Chondrocyte (in vitro differentiated cells): ENCODE measurements around the gene CCDC144A. TPM values are rescaled to one million over a fixed set of nuclear protein-coding genes. Genes with fewer than 3 reads are reported as not detected.
A peak's percentile ranks its signal among the peaks of the same experiment; 100 is the strongest.
"Not testable (repeated sequence)": the region's sequence is repeated elsewhere in the genome, so short reads cannot be mapped to it uniquely, and the experiment has no call there.

Experiments
- DNase-seq: peaks from one replicate; pipeline ENCODE4 v3.0.0; 2021; ENCODE audit warnings: mixed read lengths, low spot score
- H3K27ac Mint-ChIP-seq: one replicate; pipeline ENCODE4 v1.8.0; 2021; ENCODE audit warnings: mild to moderate bottlenecking, moderate library complexity, mixed read lengths; ENCODE audit not compliant: unreplicated experiment
- H3K27me3 Mint-ChIP-seq: 2 replicates; pipeline ENCODE4 v1.8.0; 2021; ENCODE audit warnings: low read depth, mixed read lengths
- H3K36me3 Mint-ChIP-seq: 2 replicates; pipeline ENCODE4 v1.8.0; 2021; ENCODE audit warnings: low read depth, mixed read lengths
- H3K4me1 Mint-ChIP-seq: 2 replicates; pipeline ENCODE4 v1.8.0; 2021; ENCODE audit warnings: low read depth, mild to moderate bottlenecking, mixed read lengths
- H3K4me3 Mint-ChIP-seq: one replicate; pipeline ENCODE4 v1.8.0; 2021; ENCODE audit warnings: mild to moderate bottlenecking, moderate library complexity, mixed read lengths; ENCODE audit not compliant: unreplicated experiment
- H3K9me3 Mint-ChIP-seq: 2 replicates; pipeline ENCODE4 v1.8.0; 2021; ENCODE audit warnings: low read depth, mixed read lengths
- total RNA-seq: library from RNA; stranded (reverse); gene quantifications from 3 replicates; pipeline ENCODE4 v1.2.1, GENCODE V29; 2021
- TF ChIP-seq, protein P1 (sequence below): fragments of 200-600 bp; sonication (generic); IDR thresholded peaks from 2 replicates; pipeline ENCODE4 v1.5.0; 2021; ENCODE audit warnings: antibody characterized with exemption, mild to moderate bottlenecking, moderate library complexity

CCDC144A gene
- total RNA-seq, 1 donor from 2014 or later: 0.82 TPM

DNA sequence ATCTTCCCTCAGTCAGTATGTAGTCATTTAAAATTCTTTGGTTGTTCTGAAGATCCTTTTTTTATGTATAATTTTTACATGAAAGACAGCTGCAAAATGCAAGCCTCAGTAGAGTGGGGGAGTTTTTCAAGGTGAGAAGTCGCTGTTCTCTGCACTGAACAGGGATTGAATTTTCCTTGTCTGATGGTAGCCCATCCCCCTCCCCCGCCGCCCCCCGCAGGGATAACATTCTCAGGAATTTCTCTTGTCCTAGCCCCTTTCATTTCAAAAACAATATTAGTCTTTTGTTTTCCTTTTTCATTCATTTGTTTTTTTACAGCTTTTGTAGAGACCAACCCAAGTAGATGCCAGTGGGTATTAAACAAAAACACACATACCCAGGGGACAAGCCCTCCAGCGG lies 2.9 kb upstream of the CCDC144A start:
- peaks cover 12% of the 10 kb centered on the region for H3K27me3 Mint-ChIP-seq
- H3K9me3 Mint-ChIP-seq, H3K36me3 Mint-ChIP-seq, H3K4me1 Mint-ChIP-seq, H3K4me3 Mint-ChIP-seq, DNase-seq, H3K27ac Mint-ChIP-seq: not testable (repeated sequence)

DNA sequence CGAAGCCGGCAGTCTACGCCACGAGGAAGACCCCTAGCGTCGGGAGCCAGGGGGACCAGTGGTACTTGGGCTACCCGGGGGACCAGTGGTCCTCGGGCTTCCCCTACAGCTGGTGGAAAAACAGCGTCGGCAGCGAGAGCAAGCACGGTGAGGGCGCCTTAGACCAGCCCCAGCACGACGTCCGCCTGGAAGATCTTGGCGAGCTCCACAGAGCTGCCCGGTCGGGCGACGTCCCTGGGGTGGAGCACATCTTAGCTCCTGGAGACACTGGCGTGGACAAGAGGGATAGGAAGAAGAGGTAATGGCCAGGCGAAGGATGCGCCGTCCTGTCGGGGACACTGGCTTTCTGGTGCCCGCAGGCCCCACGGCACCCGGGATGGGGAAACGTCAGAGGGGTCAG lies 406 bp downstream of the CCDC144A start:
- not testable (repeated sequence) for H3K27me3 Mint-ChIP-seq, H3K9me3 Mint-ChIP-seq, H3K36me3 Mint-ChIP-seq, H3K4me1 Mint-ChIP-seq, H3K27ac Mint-ChIP-seq, DNase-seq, H3K4me3 Mint-ChIP-seq

DNA sequence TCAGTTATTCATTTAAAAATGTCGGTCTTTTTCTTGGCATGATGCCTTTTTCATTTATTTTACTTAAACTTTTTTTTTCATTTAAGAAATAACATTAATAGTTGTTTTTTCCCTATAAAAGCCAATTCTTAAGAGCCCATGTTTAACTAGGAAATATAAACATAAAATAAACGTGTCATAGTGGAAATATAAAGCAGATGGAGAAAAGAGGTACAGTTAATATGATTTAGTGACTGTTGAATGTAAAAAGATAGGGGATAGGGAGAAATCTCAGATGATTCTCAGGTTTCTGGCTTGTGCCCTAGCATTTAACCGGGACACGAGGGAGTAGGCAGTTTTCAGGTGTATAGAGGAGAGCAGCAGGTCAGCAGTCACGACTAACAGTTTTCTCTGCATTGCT lies 7.6 kb downstream of the CCDC144A start:
- H3K27ac Mint-ChIP-seq, H3K36me3 Mint-ChIP-seq, H3K9me3 Mint-ChIP-seq, H3K4me1 Mint-ChIP-seq, DNase-seq, H3K4me3 Mint-ChIP-seq: not testable (repeated sequence)
- peaks cover 12% of the 10 kb centered on the region for H3K27me3 Mint-ChIP-seq

DNA sequence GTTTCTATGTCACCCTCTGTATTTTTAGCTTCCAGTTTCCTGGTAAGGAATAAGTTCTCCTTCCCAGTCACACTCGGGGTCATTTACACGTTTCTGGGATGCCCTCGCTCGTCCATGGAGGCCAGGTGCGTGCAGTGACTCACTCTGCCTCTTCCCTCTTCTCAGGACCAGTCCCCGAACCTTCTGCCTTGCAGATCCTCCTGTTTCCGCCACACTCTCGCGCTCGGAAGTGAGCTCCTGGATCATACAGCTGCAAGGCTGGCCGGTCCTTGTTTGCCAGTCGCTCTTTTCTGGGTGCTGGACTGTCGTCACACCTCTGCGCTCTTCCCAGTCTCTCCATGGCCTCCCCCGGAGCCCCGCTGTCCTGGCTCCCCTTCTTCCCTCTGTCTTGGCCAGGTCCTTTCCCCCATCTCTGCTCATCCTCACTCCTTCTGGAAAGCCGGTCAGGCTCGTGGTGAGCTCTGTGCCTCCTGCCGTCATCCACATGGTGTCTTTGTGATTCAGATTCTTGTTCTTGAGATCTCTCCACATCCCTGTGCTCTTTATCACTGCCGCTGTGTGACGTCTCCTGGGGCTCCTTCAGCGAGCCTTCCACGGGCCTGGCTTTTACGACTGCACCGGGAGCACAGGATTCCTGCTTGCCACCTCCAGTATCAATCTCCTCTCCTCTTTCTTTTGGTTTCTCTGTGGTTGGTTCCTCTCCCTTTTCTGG lies 55.6 kb downstream of the CCDC144A start:
- not testable (repeated sequence) for H3K36me3 Mint-ChIP-seq, H3K27ac Mint-ChIP-seq, DNase-seq, H3K9me3 Mint-ChIP-seq
- Mint-ChIP-seq H3K4me1 (peaks cover 24% of the 10 kb centered on the region), H3K27me3 (peaks cover 26% of the 10 kb centered on the region), H3K4me3 (peak overlapping the region; percentile 38)

DNA sequence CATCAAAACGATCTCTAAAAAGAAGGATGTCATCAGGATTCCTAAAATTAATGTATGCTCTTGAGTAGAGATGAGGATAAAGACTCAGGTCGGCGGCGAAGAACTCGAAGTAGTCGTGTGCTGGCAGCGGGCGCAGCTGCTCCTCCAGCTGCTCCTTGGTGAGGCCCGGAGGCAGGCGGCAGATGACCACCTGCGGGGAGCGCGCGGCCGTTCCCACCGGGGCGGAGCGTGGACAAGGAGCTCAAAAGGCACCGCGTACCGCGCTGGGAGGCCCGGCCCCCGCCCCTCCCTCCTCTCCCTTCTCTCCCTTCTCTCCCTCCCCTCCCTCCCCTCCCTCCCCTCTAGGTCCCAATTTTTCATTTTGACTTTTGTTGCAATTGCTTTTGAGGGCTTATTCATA lies 56.5 kb downstream of the CCDC144A start:
- not testable (repeated sequence) for H3K9me3 Mint-ChIP-seq, H3K36me3 Mint-ChIP-seq, DNase-seq, H3K27ac Mint-ChIP-seq
- Mint-ChIP-seq H3K27me3 (peaks cover 26% of the 10 kb centered on the region), H3K4me3 (peak overlapping the region; percentile 38), H3K4me1 (peaks cover 32% of the 10 kb centered on the region)

DNA sequence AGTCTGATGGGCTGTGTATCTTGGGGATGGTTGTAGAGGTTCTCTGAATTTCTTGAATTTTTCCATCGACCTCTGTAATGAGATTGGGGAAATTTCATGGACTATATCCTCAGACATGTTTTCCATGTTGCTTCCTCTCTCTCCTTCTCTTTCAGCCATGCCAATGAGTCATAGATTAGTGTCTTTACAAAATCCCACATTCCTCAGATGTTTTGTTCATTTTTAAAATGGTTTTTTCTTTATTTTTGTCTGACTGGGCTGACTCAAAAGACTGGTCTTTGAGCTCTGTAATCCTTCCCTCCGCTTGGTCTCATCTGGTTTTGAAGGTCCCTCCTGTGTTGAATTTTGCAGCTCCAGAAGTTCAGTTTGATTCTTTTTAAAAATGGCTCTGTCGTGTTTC lies 60.5 kb downstream of the CCDC144A start:
- not testable (repeated sequence) for H3K9me3 Mint-ChIP-seq
- H3K27ac Mint-ChIP-seq: peak overlapping the region; percentile 81

DNA sequence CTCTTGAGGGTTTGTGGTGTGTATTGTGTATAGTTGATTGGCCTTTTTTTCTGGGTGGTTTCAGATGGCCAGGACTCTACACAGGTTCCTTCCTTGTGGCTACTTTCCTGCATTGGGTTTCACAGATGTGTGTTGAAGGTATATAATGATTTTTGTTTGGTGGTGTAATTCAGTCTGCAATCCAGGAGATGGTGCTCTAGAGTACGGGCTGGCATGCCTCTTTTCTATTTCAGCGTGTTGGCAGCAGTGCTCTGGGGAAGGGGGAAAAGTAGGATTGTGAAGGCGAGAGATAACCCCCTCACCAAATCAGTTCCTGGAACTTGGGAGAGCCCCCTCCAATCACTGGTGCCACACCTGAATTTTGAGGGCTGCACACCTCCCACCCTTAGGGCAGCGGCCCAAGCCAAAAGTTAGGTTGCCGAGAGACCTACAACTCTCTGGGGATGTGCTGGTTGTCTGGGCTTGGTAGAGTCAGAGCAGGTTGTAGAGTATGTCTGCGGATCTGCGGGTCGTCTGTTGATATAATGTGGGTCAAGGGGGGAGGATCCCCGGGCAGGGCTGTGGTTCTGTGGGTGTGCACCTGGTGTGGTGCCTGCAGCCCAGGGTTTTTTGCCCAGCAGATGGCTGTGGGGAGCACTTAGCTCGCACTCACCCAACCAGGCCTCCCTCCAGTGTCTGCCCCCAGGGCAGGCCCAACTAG lies 61.3 kb downstream of the CCDC144A start:
- DNase-seq, H3K9me3 Mint-ChIP-seq, H3K36me3 Mint-ChIP-seq, H3K27me3 Mint-ChIP-seq: not testable (repeated sequence)
- H3K4me1 Mint-ChIP-seq: peaks cover 23% of the 10 kb centered on the region
- peak overlapping the region; percentile 3 for H3K4me3 Mint-ChIP-seq
- peak overlapping the region; percentile 81 for H3K27ac Mint-ChIP-seq
- TF ChIP-seq, protein P1, sequence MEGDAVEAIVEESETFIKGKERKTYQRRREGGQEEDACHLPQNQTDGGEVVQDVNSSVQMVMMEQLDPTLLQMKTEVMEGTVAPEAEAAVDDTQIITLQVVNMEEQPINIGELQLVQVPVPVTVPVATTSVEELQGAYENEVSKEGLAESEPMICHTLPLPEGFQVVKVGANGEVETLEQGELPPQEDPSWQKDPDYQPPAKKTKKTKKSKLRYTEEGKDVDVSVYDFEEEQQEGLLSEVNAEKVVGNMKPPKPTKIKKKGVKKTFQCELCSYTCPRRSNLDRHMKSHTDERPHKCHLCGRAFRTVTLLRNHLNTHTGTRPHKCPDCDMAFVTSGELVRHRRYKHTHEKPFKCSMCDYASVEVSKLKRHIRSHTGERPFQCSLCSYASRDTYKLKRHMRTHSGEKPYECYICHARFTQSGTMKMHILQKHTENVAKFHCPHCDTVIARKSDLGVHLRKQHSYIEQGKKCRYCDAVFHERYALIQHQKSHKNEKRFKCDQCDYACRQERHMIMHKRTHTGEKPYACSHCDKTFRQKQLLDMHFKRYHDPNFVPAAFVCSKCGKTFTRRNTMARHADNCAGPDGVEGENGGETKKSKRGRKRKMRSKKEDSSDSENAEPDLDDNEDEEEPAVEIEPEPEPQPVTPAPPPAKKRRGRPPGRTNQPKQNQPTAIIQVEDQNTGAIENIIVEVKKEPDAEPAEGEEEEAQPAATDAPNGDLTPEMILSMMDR: peak; percentile 74

More for the DNA sequence above, 60.5 kb downstream of the CCDC144A start:
- H3K4me3 Mint-ChIP-seq, DNase-seq, H3K36me3 Mint-ChIP-seq: not testable (repeated sequence)
- peaks cover 31% of the 10 kb centered on the region for H3K4me1 Mint-ChIP-seq
- H3K27me3 Mint-ChIP-seq: peaks cover 17% of the 10 kb centered on the region

DNA sequence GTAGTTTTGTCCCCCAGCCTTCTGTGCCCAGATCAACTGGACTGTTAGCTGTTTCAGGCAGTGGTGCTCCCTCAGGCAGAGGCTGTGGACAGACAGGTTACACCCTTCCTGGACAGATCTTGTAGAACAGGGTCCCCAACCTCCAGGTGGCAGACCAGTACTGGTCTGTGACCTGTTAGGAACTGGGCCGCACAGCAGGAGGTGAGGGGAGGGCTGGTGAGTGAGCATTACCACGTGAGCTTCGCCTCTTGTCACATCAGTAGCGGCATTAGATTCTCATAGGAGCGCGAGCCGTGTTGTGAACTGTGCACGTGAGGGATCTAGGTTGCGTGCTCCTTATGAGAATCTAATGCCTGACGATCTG lies 61.9 kb downstream of the CCDC144A start:
- not testable (repeated sequence) for H3K27ac Mint-ChIP-seq, H3K4me3 Mint-ChIP-seq, DNase-seq, H3K36me3 Mint-ChIP-seq, H3K27me3 Mint-ChIP-seq
- H3K9me3 Mint-ChIP-seq: peaks cover 11% of the 10 kb centered on the region
- H3K4me1 Mint-ChIP-seq: peaks cover 21% of the 10 kb centered on the region

DNA sequence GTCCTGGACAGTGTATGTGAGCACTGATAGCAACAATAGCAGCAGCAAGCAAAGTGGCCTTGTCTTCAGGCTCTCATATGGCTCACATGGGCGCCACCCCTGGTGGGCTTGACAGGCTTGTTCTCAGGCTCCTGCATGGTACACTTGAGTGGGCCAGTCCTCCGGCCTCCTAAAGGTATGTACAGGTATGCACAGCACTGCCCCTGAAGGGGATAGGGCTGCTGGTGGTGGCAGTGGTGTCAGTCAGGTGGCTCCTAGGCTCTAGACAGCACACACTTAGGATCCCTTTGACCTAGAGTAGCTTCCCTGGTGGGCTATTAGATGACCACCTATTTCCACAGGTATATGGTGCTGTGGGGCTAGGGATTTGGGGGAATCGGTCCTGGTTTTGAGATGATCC lies 67.5 kb downstream of the CCDC144A start:
- H3K27ac Mint-ChIP-seq, H3K36me3 Mint-ChIP-seq, H3K4me3 Mint-ChIP-seq, H3K4me1 Mint-ChIP-seq, H3K27me3 Mint-ChIP-seq, DNase-seq: not testable (repeated sequence)
- H3K9me3 Mint-ChIP-seq: peaks cover 11% of the 10 kb centered on the region

DNA sequence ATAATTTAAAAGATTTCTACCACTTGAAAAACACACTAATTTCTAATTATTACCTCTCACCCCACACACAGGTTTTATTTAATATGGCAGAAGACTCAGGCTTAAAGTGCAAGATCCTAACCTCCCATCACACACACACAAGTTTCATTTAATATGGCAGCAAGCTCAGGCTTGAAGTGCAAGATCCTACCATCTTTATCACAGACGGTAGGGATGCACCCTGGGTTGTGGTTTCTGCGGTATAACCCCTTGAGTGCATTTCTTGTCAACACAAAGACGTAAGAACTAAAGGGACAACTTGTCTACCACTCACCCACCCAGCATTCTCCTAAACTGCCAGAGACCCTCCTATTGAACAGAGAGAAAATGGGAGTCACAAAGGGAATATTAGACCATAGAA lies 68.1 kb downstream of the CCDC144A start:
- not testable (repeated sequence) for H3K27ac Mint-ChIP-seq, H3K4me1 Mint-ChIP-seq, H3K27me3 Mint-ChIP-seq, H3K4me3 Mint-ChIP-seq, H3K36me3 Mint-ChIP-seq, DNase-seq
- H3K9me3 Mint-ChIP-seq: peaks cover 11% of the 10 kb centered on the region

DNA sequence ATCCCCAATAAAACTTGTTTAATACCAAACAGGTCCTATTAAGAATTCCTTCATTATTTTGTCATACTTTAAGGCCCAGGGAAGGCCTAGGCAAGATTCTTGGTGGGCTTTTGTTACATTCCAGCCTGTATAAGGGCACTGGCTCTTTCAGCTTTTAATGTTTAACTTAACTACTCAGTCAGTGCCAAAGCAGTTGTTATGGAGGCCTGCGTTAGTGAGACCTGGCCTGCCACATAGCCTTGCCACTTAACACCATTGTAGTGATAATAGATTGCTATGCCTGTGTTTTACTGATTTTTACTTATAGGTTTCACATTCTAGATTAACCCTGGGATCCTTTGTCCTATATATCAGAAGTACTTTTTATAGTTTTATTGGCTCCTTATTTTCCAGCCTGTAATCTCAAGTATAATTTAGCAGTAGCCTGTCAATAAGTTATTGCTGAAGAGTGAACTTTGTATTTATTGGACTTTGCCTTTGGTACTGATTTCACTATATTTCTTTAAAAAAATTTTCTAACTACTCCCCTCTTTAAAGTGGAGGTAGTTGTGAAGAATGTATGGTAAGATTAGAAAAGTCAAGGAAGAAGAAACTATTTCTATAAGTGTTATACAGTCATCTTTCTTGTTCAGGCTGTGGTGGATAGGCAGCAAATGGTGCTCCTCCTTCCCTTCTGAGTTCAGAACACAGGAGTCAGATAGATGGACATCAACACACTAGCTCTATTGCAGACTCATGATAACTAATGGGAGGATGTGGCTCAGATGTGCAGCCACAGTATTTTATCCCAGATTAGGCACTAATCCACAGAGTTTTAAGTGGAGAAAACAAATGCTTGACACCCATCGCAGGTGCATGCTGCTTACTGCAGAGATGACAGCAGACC lies 78.5 kb downstream of the CCDC144A start:
- not testable (repeated sequence) for DNase-seq, H3K4me1 Mint-ChIP-seq, H3K4me3 Mint-ChIP-seq, H3K9me3 Mint-ChIP-seq, H3K36me3 Mint-ChIP-seq, H3K27ac Mint-ChIP-seq, H3K27me3 Mint-ChIP-seq
